GM19463 (cell line): ENCODE measurements around the gene MMP14.
"Not testable (repeated sequence)": the region's sequence is repeated elsewhere in the genome, so short reads cannot be mapped to it uniquely, and the experiment has no call there.

Experiments
- ATAC-seq: cut with Tn5 transposase; IDR thresholded peaks from one replicate; pipeline ENCODE4 v1.9.1; 2021; ENCODE audit warnings: mild to moderate bottlenecking, moderate library complexity; ENCODE audit not compliant: unreplicated experiment

Gene MMP14

DNA sequence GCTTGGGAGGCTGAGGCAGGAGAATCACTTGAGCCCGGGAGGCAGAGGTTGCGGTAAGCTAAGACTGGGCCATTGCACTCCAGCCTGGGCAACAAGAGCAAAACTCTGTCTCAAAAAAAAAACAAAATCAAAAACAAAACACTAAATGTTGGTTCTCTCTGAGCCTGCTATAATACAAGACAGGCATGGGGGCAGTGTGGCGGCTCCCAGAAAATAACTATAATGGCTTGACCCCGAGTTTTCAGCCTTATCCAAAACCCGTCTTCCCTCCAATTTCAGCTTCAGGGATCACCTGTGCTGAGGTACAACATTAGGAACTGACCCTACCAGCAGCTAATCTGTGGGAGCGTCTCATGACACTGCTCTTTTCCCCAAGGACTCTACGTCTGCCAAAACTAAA is 22.0 kb upstream of the MMP14 start:
- ATAC-seq, result no peak

DNA sequence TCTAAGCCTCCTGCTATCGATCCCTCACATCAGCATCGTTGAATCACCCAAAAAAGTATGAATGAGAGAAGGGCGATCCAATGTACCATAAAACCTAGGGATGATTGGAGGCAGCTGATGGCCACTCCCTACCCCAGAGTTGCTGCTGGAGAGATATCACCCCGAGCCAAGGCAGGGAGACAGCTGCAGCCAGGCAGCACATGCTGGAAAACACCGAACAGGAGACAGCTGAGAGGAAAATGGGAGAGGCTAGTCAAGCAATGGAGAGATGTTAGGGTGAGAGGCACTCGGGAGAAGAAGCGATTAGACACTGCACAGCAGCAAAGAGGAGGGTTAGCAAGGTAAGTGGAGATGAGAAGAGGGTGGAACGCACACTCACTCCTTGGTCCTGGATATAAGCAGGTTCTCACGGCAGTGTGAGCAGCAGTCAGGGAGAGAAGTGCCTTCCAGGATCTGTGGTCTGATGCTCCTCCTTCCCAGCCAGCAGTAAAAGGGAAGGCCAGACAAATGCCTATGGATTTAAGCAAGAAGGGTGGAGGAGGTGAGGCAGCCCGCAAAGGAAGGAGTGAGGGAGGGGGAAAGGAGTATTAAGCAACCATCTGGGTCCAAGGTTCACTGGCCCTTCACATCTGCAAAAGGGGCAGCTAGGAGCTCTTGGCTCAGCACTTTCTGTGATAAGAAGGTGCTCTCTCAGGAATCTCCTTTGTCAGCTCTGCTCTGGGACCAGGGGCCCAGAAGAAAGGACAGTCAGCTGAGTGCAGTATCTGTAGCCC is 21.3 kb upstream of the MMP14 start, which contains the start of gene SLC7A7:
TSS of gene SLC7A7 (minus strand) at position 495 of the 773 bp plus-strand sequence. CDS start 2,037 bp downstream, outside the sequence.
- ATAC-seq, result no peak

DNA sequence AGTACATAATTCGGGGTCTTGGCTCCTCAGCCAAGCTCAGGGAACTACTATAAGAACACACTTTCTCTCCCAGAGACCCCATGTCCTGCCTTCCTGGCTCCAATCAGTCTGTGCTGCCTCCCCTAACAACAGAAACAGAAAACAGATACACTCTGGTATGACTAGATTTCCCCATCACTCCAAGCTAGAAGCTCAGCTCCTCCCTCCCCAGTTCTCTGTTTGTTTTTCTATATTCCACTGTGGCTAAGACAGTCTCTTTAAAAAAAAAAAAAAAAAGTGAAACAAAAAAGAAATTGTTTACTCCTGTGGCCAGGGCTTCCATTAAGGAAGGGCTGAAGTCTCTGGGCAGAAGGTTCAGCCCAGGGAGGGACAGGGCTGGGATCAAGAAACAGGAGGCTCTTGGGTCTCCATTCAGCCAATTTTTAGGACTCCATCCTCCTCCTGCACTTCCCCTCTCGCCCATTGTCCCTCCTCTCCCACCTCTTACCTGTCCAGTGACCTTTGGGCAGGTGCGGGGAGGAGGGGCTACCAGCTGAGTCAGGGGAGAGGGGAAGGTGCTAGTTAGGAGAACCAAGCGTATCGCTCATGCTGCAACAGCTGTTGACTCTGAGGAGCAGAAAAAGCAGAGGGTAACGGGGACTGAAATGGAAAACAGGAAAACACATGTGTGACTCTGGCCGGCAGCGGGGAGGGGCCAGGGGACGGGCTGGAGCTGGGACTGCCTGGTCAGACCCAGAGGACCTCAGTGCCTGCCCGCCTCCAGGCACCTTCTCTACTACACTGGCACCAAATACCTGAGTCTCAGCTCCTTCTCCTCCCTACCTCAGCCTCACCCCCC is 17.0 kb upstream of the MMP14 start:
- ATAC-seq, result no peak

DNA sequence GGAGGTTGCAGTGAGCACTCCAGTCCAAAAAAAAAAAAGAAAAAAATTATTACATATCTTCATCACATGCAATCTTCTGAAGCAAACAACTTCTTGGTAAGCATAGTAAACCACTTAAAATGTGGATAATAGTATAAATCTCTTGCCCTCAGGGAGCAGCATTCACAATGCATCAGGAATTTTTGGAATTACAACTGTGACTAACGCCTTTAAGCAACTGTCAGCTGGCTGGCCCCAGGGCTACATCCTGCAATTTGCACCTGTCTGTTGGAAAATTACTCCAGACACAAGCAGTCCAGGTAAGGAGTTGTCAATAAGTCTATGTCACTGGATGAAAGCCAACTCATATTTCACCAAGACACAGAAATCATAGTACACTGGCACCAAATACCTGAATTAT is 15.7 kb upstream of the MMP14 start:
- ATAC-seq, result no peak

DNA sequence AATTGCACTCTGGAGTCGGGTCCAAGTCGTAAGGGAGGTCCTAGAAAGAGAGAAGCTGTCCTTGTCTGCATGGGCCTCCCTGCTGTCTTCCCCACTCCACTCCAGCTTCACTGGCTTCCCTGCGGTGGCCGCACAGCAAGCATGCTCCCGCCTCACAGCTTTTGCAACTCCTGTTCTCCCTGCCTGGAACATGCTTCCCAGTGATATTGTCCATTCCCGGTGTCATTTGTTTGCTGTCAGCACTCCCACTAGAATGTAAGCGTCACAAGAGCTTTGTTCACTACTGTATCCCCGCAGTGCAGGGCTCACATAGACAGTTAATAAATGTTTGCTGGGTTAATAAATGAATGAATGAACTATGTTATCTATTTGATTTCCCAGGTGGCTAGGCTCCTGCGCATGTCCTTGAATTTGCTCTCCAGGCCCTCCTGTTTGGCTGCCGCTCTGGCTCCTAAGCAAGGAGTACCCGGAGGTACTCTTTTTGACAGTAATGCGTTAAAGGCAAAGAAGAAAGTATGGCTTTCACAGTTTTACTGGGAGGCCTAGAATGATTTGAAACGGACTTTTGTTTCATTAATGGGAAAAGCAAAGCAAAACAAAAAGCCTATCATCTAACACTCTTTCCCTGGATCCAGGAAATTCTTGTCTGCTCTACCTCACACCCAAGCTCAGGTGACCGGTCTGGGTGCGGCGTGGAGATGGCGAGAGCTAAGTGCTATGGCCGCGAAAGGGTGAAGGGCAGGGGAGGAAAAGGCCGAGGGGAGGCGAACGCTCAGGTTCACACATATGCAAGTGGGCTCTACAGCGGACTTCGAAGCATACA is 15.0 kb upstream of the MMP14 start:
- no peak for ATAC-seq

DNA sequence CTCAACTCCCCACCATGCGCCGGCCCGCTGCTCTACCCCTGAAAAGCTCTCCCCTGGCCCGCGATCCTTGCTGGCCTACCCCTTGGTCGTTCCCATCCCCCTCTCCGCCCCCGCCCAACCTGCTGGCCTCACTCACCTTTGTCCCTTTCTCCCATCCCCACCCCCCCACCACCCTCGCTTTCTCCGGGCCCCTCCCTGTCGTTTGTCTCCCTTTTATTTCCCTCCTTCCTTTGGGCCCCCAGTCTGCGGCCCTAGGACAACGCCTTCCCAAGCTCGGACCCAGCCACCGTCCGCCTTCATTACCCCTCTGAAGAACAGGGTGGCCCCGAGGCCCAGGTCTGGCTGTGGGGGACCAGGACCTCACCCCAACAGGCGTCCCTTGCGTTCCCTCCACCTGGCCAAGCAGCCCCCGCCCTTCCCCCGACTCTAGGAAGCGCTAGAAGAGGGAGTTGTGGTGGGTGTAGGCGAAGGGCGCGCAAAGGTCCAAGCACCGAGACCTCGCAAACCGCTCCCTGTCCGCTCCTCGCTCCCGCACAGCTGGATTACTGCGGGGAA is 14.3 kb upstream of the MMP14 start:
- no peak for ATAC-seq

DNA sequence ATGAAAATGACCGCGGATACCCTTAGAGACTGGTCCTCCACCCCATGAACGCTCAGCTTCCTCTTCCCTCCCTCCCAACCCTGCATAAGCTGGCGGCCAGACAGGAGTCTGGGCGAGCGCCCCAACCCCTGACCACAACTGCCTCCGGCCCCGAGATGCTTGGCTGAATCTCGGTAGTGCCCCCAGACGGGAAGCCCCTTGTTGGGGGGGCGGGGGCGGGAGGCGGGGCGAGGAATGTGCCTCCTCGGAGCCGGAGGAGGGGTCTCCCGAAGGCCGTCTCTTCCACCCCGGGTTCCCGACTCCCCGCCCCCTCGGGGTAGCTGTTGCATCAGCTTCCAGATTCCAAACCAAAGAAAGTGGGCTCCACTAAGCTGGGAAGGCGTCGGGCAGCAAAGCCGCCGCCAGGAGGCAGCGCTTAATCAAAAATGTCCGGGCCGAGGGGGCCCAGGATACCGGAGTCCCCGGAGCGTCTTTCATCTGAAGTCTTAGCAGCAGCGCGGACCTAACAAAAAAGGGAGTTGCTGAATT is 13.8 kb upstream of the MMP14 start:
- ATAC-seq, result peak; percentile 64

DNA sequence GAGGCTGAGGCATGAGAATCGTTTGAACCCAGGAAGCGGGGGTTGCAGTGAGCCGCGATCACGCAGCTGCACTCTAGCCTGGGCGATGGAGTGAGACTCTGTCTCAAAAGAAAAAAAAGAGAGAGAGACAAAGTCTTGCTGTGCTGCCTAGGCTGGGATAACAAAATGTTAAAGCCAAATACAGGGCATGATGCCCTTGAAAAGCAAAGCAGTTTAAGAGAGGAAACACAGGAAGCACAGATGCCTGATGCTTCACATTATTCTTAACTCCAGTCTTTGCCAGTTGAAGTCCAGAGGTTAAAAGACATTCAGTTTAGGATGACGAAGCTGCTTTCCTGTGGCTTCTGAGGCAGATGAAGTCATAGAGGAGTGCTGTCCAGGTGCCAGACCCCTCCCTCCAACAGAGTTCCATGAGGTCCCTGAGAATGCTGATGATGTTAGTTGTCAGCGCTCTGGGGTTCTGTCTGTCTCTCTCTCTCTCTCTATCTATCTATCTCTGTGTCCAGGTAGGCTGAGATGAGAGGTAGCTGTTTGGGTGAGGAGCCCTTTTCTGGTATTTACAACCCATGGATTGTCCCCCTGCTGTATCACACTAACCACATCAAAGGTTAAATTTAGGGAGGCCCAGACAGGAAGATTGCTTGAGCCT is 11.6 kb upstream of the MMP14 start:
- no peak for ATAC-seq

DNA sequence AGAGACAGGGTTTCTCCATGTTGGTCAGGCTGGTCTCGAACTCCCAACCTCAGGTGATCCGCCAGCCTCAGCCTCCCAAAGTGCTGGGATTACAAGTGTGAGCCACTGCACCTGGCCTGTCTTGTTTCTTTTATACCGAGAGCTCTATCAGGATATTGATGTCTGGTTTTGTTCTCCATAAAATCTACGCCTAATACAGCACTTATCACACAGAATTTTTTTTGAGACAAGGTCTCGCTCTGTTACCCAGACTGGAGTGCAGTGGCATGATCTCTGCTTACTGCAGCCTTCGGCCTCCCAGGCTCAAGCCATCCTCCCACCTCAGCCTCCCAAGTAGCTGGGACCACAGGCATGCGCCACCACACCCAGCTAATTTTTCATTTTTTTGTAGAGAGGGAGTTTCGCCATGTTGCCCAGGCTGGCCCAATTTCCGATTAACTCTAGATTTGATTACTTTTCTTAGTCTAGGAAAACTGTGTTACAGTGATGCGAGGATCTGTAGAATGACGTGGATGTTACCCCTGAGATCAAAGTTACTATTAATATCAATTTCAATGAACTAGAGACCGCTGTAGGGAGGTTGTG is 7.2 kb upstream of the MMP14 start:
- ATAC-seq, result not testable (repeated sequence)

DNA sequence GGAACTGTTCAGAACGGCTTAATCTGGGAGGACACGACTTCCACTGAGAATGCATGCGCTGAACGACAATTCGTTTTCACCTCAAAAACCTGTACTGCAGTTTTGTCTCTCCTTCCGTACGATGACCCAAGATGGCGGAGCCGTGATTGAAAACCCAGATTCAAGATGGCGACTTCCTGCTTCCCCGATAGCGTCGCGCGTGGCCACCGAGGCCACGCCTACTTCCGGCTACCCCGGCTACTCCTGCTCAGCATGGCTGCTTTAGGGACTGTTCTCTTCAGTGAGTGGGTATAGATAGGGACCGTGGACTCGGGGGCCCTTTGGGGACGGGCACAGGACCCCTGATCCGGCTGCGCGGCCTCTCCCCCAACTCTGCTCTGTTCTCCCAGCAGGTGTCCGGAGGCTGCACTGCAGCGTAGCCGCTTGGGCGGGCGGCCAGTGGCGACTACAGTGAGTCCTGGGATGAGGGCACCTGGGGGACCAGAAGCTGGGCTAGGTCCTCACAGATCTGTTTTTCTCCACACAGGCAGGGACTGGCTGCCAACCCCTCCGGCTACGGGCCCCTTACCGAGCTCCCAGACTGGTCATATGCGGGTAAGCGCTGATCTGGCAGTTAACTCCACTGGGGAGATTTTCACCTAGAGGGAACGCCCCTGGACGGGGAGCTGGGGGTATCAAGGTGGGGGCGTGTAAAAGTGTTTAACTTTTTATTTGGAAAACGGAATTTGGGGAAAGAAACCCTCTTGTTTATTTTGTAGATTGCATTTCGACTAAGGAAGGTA is 6.5 kb upstream of the MMP14 start, which contains the start of gene MRPL52:
TSS of gene MRPL52 (plus strand) at position 227 of the 782 bp plus-strand sequence. CDS start at position 253, 26 bp downstream.
- ATAC-seq, result peak; percentile 90

DNA sequence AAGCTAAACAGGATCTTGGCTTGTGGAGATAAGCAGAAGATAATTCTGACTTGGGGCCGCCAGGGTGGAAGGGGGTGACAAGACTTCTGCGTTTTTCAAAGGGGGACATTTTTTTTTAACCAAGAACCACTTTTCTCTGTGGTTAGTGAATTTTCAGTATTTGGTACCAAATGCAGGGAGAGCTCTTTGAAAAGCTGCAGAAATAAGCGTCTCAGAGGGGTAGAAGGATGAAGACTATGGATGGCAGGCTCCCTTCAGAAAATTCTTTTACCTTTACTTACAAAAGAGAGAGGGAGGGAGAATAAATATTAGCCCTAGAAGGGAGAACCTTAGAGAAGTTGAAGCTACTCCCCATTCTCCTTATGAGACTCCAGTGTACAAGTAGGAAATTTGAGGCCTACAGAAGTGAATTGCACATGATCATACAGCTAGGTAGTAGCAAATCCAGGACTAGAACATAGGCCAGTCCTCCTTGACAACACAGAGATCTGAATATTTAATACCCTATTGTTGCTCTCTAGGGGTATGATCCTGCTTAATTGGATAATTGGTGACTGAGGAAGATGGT is 5.9 kb upstream of the MMP14 start:
- no peak for ATAC-seq

DNA sequence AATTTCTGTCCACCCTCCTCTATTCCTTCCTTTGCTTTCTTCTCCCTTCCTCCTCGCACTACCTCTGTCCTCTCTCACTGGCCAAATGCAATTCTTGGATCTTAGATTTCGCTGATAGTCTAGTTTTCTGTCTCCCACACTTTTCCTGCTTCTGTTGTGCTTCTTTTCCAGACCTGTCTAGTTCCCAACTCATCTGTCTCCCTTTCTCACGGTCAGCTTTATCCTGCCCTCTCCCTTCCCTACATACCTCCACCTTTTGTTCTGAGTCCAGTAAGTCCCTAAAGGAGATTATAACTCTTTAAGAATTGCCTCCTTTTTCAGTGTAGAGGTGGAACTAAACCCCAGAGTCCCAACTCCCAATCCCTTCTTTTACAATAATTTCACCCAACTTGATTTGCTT is 880 bp upstream of the MMP14 start:
- no peak for ATAC-seq

DNA sequence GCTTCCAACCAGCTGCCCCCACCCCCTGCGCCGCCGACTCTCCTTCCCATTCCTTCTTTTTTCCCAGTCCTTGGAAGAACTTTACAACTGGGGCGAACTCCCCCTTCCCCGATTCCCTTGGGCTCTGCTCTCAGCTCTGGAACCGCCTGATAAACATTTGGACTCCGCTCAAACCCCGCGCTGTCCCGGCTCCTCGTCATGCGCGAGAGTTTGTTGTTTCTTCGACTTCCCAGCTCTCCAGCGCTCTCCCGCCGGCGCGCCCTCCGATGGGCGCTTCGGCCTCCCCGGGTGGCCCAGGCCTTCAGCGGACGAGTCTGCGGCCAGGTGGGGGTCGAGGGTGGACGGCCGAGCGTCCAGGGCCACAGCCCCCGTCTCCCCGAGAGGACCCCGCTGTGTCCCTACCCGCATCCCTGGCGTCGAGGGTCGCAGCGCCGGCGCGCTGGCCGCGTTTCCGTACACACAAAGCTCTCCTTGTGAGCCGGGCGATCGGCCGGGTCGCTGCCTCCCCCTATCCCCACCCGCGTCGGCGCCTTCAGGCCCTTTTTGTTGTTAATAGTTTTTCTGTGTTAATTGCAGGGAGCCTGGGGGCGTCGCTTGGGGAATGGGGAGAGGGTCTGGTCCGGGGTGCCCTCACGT is 847 bp downstream of the MMP14 start:
- no peak for ATAC-seq

DNA sequence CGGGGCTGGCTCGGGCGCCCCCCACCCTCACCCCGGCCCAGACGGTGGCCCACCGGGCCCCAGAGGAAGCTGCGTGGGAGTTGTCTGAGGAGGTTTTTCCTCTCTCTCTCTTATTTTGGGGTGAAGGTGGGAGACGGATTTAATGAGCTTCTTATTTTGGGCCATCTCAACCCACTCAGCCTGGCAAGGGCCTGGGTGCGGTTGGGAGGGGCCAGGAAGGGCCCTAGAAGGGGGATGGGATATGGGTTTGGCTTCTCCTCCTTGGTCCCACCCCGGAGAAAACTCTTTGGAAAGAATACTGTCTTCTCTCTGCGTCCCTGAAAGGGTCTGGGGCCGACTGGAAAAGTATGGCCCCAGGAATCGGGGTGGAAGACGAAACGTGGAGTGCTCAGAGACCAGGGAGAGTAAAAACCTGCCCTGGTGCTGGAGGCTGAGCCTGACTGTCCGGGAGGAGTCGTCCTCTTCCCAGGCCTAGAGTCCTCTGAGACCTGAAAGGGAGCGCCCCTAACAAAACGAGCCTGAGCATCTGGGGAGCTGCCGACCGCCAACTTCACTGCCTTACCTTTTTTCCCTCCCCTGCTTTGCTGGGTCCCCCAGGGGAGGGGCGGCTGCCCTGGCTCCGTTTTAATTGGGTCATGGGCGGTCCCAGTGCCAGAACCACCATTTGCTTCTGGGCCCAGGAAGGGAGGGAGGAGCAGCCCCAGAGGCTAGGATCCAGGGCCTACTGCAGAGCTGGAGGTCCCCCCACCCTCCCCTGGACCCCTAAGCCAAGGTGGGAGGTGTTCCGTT is 1.6 kb downstream of the MMP14 start:
- ATAC-seq, result no peak

DNA sequence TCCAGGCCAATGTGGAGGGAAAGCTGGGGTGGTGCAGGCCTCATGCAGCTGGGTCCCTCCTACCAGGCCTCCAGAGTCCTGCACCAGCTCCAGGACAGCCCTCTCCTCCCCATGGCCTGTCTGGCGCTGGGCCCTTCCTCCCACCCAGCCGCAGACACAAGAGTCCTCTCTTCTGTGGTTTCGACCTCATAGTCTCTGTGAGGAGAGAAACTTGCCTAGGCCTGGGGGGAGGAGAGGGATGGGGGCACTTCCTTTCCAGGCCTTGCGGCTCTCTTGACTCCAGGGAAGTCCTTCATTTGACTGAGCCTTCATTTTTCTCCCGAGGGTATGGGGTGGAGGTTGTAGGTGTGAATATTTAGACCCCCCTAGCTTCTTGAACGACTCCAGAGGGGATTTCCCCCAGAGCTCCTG is 2.3 kb downstream of the MMP14 start:
- ATAC-seq, result no peak

DNA sequence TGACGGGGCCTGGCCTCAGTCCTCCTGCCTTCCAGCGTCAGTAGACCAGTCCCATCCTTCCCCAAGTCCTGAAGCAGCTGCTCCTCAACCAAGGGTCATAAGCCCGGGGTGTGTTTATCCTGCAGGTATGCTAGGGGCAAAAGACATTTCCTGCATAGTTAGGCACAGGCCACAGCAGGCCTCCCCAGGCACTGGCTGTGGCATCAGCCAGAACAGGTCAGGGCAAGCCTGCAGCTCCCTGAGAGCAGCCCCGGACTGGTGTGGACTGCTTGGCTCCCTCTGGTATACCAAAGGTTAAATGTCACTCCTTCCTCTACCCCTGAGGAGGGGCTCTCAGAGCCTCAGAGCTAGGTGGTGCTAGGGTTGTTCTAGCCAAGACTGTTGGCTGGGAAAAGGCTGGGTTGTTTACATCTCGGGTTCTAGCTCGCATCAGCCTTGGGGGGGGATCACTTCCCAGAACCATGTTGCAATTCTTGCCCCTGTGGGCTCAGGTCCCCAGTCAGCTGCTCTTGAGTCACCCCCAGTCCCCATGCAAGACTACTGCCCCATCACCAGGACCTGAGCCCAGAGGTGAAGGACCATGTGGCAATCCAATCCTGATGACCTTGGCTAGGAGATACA is 2.9 kb downstream of the MMP14 start:
- ATAC-seq, result no peak

DNA sequence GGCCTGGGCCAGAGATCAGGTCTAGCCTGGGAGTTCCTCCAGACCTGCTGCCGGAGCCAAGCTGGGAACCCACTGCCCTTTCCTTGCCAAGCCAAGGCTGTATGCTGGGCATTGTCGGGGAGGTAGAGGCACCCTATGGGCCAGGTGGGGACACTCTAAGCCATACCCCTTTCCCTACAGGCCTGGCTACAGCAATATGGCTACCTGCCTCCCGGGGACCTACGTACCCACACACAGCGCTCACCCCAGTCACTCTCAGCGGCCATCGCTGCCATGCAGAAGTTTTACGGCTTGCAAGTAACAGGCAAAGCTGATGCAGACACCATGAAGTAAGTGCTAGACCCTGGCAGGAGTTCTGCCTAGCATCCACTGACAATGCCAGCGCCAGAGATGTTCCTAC is 4.9 kb downstream of the MMP14 start:
- no peak for ATAC-seq
